HT1080 (cell line): ENCODE measurements around the gene RFT1. TPM values are rescaled to one million over a fixed set of nuclear protein-coding genes. Genes with fewer than 3 reads are reported as not detected.

Experiments
- total RNA-seq: library from RNA; depleted of rRNA; stranded (reverse); fragments of >200 nt; shearing (Covaris generic); gene quantifications from 2 replicates; pipeline ENCODE4 v1.2.3, GENCODE V29; 2014; rRNA removed

Gene RFT1
- total RNA-seq, 1 experiment from 2014 or later = 35.0 TPM

Other genes starting within 250 kb of the RFT1 start
- 18.1 and 18.7 TPM in 2 replicates for gene STIMATE, start 232.9 kb downstream of the RFT1 start, total RNA-seq
- 8.2 and 11.8 TPM in 2 replicates for gene SFMBT1, start 84.4 kb downstream of the RFT1 start, total RNA-seq
- gene PRKCD, start 30.8 kb upstream of the RFT1 start, total RNA-seq = 5.5 and 7.4 TPM in 2 replicates
- gene TKT, start 125.6 kb upstream of the RFT1 start, total RNA-seq = 631 and 1,008 TPM in 2 replicates
- gene DCP1A, start 217.1 kb upstream of the RFT1 start, total RNA-seq = 13.5 and 20.5 TPM in 2 replicates